ENCODE results near the gene TMOD1.
"Not testable (repeated sequence)": the region's sequence is repeated elsewhere in the genome, so short reads cannot be mapped to it uniquely, and the experiment has no call there.

The TMOD1 gene

DNA sequence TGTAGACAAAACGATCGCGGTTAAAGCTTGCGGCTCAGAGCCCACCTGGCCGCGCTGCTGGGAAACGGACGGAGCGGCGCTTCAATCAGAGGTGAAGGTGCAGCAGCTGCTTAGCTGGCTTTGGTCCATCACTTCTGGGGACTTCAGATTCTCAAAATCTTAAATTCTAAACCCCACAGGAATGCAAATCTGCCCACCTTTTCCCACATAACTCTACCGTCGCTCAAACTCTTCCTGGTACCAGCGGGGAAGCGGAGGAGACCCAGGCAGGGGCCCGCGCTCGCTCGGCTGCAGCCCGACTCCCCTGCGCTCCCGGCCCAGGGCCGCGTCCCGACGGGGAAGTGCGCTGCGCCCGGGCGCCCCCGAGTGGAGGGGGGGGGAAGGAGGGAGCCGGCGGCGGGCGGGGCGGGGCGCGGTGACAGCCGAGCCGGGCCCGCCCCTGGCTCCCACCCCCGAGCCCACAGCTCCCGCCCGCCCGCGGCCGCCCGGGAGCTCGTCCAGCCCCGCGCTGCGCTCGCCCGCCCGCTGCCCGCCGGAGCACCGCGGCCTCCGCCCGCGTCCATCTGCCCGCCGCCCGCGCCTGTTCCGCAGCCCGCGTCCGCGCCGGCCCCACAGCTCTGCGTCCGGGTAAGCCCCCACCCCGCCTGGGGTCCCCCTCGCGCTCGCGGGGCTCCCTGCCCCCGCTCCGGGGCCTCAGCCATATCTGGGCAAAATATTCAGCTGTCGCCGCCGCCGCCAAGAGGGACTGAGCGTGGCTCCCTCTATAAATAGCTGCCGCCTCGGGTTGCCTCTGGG is at the start of gene TMOD1:
Gene TMOD1 (plus strand): TSS at position 490 of the 795 bp plus-strand sequence. CDS start 22,523 bp downstream, outside the sequence.
- Mint-ChIP-seq H3K4me3 (peak within 1 kb of the TSS; percentile 45), H3K4me1 (peaks cover 9% of the 10 kb centered on the region), H3K27me3 (peaks cover 17% of the 10 kb centered on the region), H3K27ac (ENCODE audit: low read depth) (no peak within 1 kb of the TSS), H3K9me3 (no peaks in the 10 kb centered on the region), H3K36me3 (ENCODE audit: insufficient read depth) (peaks cover 3% of the 10 kb centered on the region)
- peak; percentile 66 for ATAC-seq (replicated peaks; ENCODE audit: extremely low read depth, poor library complexity, severe bottlenecking)
- DNase-seq (ENCODE audit: low spot score in 2 of 2): no peak

DNA sequence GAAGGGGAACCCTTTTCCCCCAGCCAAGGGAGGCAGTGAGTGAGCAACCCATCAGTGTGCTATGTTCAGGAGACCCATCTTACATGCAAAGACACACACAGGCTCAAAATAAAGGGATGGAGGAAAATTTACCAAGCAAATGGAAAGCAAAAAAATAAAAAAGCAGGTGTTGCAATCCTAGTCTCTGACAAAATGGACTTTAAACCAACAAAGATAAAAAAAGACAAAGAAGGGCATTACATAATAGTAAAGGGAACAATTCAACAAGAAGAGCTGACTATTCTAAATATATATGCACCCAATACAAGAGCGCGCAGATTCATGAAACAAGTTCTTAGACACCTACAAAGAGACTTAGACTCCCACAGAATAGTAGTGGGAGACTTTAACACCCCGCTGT is 47.9 kb upstream of the TMOD1 start:
- H3K27ac Mint-ChIP-seq (ENCODE audit: low read depth); H3K36me3 Mint-ChIP-seq (ENCODE audit: insufficient read depth); H3K4me1 Mint-ChIP-seq; DNase-seq (ENCODE audit: low spot score in 2 of 2); H3K4me3 Mint-ChIP-seq; H3K27me3 Mint-ChIP-seq; ATAC-seq (replicated peaks; ENCODE audit: extremely low read depth, poor library complexity, severe bottlenecking); H3K9me3 Mint-ChIP-seq: not testable (repeated sequence)

DNA sequence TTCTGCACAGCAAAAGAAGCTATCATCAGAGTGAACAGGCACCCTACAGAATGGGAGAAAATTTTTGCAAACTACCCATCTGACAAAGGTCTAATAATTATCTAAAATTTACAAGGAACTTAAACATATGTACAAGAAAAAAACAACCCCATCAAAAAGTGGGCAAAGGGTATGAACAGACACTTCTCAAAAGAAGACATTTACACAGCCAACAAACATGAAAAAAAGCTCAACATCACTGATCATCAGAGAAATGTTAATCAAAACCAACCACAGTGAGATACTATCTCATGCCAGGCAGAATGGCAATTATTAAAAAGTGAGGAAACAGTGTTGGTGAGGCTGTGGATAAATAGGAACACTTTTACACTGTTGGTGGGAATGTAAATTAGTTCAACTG is 44.6 kb upstream of the TMOD1 start:
- H3K36me3 Mint-ChIP-seq (ENCODE audit: insufficient read depth); H3K4me1 Mint-ChIP-seq; H3K27ac Mint-ChIP-seq (ENCODE audit: low read depth); ATAC-seq (replicated peaks; ENCODE audit: extremely low read depth, poor library complexity, severe bottlenecking); H3K4me3 Mint-ChIP-seq; DNase-seq (ENCODE audit: low spot score in 2 of 2); H3K9me3 Mint-ChIP-seq; H3K27me3 Mint-ChIP-seq: not testable (repeated sequence)

- ATAC-seq (replicated peaks; ENCODE audit: extremely low read depth, poor library complexity, severe bottlenecking) (no peak), DNase-seq (ENCODE audit: low spot score in 2 of 2) (no peak)
- Mint-ChIP-seq H3K27me3 (no peaks in the 10 kb centered on the region), H3K36me3 (ENCODE audit: insufficient read depth) (no peaks in the 10 kb centered on the region), H3K27ac (ENCODE audit: low read depth) (no peak overlapping the region), H3K9me3 (no peaks in the 10 kb centered on the region), H3K4me3 (no peak overlapping the region), H3K4me1 (no peaks in the 10 kb centered on the region)
Observed at GRCh38 chr9:97459326-97459725, 42.1 kb upstream of the TMOD1 start.

GRCh38 chr9:97462159-97462558 is 39.3 kb upstream of the TMOD1 start:
- Mint-ChIP-seq H3K4me3 (no peak overlapping the region), H3K27ac (ENCODE audit: low read depth) (no peak overlapping the region), H3K9me3 (no peaks in the 10 kb centered on the region), H3K36me3 (ENCODE audit: insufficient read depth) (peaks cover 7% of the 10 kb centered on the region), H3K27me3 (no peaks in the 10 kb centered on the region), H3K4me1 (no peaks in the 10 kb centered on the region)
- ATAC-seq (replicated peaks; ENCODE audit: extremely low read depth, poor library complexity, severe bottlenecking): no peak
- DNase-seq (ENCODE audit: low spot score in 2 of 2): no peak

DNA sequence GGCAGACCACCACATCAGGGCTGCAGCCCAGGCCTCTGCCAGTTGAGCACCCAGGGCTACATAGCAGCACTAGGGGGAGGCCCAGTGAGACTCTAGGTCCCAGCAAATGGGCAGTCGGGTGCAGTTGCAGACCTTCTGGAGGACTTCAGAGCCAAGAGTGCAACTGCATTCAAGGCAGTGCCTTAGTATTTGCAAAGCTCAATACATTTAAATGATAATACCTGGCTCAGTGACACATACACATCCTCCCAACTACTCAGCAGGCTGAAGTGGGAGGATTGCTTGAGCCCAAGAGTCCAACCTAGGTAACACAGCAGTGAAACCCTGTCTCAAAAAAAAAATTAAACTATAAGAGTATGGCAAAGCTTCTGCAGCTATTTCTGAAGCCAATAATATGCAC is 38.6 kb upstream of the TMOD1 start:
- no peak for ATAC-seq (replicated peaks; ENCODE audit: extremely low read depth, poor library complexity, severe bottlenecking)

GRCh38 chr9:97468658-97469448 is 32.6 kb upstream of the TMOD1 start:
- Mint-ChIP-seq H3K27me3 (no peaks in the 10 kb centered on the region), H3K27ac (ENCODE audit: low read depth) (no peak overlapping the region), H3K36me3 (ENCODE audit: insufficient read depth) (peaks cover 14% of the 10 kb centered on the region), H3K4me3 (no peak overlapping the region), H3K9me3 (no peaks in the 10 kb centered on the region), H3K4me1 (no peaks in the 10 kb centered on the region)
- ATAC-seq (replicated peaks; ENCODE audit: extremely low read depth, poor library complexity, severe bottlenecking) (no peak), DNase-seq (ENCODE audit: low spot score in 2 of 2) (peak in 1 of 2 donors; percentile 13)

More for the DNA sequence above, 38.6 kb upstream of the TMOD1 start:
- H3K9me3 Mint-ChIP-seq: no peaks in the 10 kb centered on the region
- no peak overlapping the region for H3K27ac Mint-ChIP-seq (ENCODE audit: low read depth)
- peaks cover 8% of the 10 kb centered on the region for H3K36me3 Mint-ChIP-seq (ENCODE audit: insufficient read depth)
- no peaks in the 10 kb centered on the region for H3K27me3 Mint-ChIP-seq
- H3K4me1 Mint-ChIP-seq: no peaks in the 10 kb centered on the region
- DNase-seq (ENCODE audit: low spot score in 2 of 2): no peak
- no peak overlapping the region for H3K4me3 Mint-ChIP-seq

GRCh38 chr9:97470076-97470475 is 31.4 kb upstream of the TMOD1 start:
- Mint-ChIP-seq H3K9me3 (no peaks in the 10 kb centered on the region), H3K27me3 (no peaks in the 10 kb centered on the region), H3K36me3 (ENCODE audit: insufficient read depth) (peaks cover 17% of the 10 kb centered on the region), H3K4me3 (no peak overlapping the region), H3K4me1 (no peaks in the 10 kb centered on the region), H3K27ac (ENCODE audit: low read depth) (no peak overlapping the region)
- no peak for DNase-seq (ENCODE audit: low spot score in 2 of 2)
- ATAC-seq (replicated peaks; ENCODE audit: extremely low read depth, poor library complexity, severe bottlenecking): no peak

GRCh38 chr9:97473717-97474116 is 27.7 kb upstream of the TMOD1 start:
- no peaks in the 10 kb centered on the region for H3K9me3 Mint-ChIP-seq
- no peaks in the 10 kb centered on the region for H3K27me3 Mint-ChIP-seq
- no peak overlapping the region for H3K27ac Mint-ChIP-seq (ENCODE audit: low read depth)
- no peak overlapping the region for H3K4me3 Mint-ChIP-seq
- peaks cover 19% of the 10 kb centered on the region for H3K36me3 Mint-ChIP-seq (ENCODE audit: insufficient read depth)
- no peak for DNase-seq (ENCODE audit: low spot score in 2 of 2)
- no peak for ATAC-seq (replicated peaks; ENCODE audit: extremely low read depth, poor library complexity, severe bottlenecking)
- no peaks in the 10 kb centered on the region for H3K4me1 Mint-ChIP-seq

- Mint-ChIP-seq H3K4me3 (no peak overlapping the region), H3K4me1 (no peaks in the 10 kb centered on the region), H3K27me3 (no peaks in the 10 kb centered on the region), H3K27ac (ENCODE audit: low read depth) (no peak overlapping the region), H3K9me3 (no peaks in the 10 kb centered on the region), H3K36me3 (ENCODE audit: insufficient read depth) (peaks cover 19% of the 10 kb centered on the region)
- DNase-seq (ENCODE audit: low spot score in 2 of 2) (no peak), ATAC-seq (replicated peaks; ENCODE audit: extremely low read depth, poor library complexity, severe bottlenecking) (no peak)
Observed at GRCh38 chr9:97474372-97474925, 27.0 kb upstream of the TMOD1 start.

DNA sequence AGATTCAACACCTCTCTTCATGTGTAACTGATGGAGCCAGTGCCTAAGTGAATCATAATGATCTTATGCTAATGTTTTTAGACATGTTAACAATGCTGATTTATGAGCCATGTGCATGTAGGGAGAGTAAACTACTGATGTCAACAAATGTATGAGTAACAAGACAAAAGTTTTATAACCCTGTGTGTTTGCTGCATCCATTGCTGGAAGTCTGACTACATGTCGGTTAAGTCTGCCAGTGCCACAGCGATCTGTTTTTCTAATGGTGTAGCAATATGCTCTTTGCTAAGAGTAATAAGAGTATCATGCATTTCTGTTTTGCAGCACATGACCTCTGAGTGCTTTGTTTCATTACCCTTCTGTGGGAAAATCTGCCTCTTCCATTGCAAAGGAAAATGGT is 26.4 kb upstream of the TMOD1 start:
- ATAC-seq (replicated peaks; ENCODE audit: extremely low read depth, poor library complexity, severe bottlenecking): no peak

DNA sequence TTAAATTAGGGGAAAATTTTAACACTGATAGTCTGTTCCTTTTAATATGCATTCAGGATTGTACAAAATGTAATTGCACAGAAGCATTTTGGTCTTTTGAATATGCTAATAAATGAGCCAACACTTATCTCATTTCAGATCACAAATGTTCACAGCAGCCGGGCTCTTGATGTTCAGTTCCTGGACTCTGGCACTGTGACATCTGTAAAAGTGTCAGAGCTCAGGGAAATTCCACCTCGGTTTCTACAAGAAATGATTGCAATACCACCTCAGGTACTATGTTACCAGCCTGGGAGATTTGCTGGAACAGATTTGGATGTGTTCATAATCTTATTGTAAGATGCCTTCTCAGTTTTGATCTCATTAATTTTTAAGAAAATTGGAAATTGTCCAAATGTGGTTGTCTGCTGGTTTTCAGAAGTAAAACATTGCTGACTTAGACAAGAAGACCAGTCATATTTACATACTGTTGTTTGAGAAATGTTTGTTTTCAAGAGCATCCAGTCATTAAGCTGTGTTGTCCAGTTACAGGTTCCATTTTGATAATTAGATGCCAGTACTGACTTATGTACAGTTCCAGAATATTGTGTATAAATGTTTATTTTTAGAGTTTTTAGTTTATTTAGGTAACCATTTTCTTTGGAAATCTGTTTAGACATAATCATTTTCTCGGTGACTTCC is 23.0 kb upstream of the TMOD1 start:
- no peak overlapping the region for H3K27ac Mint-ChIP-seq (ENCODE audit: low read depth)
- H3K27me3 Mint-ChIP-seq: no peaks in the 10 kb centered on the region
- H3K36me3 Mint-ChIP-seq (ENCODE audit: insufficient read depth): peaks cover 23% of the 10 kb centered on the region
- H3K9me3 Mint-ChIP-seq: no peaks in the 10 kb centered on the region
- no peak for DNase-seq (ENCODE audit: low spot score in 2 of 2)
- H3K4me1 Mint-ChIP-seq: no peaks in the 10 kb centered on the region
- no peak overlapping the region for H3K4me3 Mint-ChIP-seq
- no peak for ATAC-seq (replicated peaks; ENCODE audit: extremely low read depth, poor library complexity, severe bottlenecking)

More for the DNA sequence above, 26.4 kb upstream of the TMOD1 start:
- peaks cover 19% of the 10 kb centered on the region for H3K36me3 Mint-ChIP-seq (ENCODE audit: insufficient read depth)
- no peaks in the 10 kb centered on the region for H3K4me1 Mint-ChIP-seq
- H3K27ac Mint-ChIP-seq (ENCODE audit: low read depth): no peak overlapping the region
- no peak for DNase-seq (ENCODE audit: low spot score in 2 of 2)
- no peaks in the 10 kb centered on the region for H3K9me3 Mint-ChIP-seq
- H3K27me3 Mint-ChIP-seq: no peaks in the 10 kb centered on the region
- no peak overlapping the region for H3K4me3 Mint-ChIP-seq

Data from central memory CD8-positive, alpha-beta T cell (primary cell).